Activated CD8-positive, alpha-beta memory T cell treated with anti-CD3 and anti-CD28 coated beads for 1 hour (primary cell): ENCODE data around the gene RAPGEF3.
A peak's percentile ranks its signal among the peaks of the same experiment; 100 is the strongest.

ENCODE experiments used
- DNase-seq, 2 donors: peaks; one replicate each; pipeline ENCODE4 v3.0.0-alpha.2; 2020; ENCODE audit warnings: low read depth in 1 of 2; ENCODE audit errors: extremely low read depth in 1 of 2

The RAPGEF3 gene

DNA sequence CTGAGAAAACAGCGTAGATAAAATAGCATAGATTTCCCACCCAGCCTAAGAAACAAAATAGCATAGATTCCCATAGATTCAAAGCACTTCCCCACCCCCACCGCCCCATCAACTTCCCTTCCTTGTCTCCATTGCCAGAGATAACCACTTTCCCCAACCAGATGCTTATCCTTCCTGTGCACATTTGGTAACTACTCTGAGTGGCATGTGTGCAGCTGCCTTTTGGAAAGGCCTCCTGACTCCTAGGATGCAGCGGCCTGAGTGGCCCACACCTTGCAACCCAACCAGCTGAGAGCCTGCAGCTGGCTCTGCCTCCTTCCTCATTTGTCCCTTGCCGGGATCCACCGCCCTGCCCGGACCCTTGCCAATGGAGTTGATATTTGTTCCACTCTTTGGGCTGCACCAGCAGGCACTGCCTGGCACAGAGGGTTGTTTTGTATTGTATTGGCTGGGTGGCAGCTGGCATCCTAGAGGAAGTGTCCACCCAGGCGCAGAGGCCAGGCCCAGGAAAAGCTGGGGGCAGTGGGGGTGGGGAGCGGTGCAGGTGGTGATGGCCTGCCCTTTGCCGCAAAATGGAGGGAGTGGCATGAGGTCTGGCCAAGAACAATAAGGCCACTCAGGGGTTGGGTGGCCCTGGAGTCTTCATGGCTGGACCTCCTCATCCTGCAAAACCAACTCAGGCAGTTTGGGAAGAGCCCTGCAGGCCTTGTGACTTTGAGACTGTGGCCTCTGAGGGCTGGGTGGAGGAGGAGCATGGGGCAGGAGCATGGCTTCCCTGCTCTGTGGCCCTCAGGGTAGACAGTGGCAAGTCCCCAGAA, 19.3 kb upstream of the RAPGEF3 start:
- no peak for DNase-seq

DNA sequence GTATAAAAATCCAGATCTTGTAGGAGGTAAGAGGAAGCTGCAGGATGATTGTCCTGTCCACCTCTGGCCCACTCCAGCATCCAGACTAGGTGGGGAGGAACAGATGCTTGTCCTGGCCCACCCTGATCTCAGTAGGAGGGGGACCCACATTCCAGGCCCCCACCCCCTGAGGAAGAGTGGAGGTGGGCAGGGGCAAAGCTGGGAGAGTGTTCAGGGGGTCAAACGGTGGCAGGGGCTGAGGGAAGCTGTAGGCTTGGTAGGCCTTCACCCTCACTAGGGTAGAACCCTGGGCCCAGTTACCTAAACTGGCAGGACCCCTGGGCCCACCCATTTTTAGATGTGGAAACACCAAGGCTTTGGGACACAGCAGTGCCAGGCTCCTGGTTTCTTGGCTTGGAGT, 18.5 kb upstream of the RAPGEF3 start:
- no peak for DNase-seq

DNA sequence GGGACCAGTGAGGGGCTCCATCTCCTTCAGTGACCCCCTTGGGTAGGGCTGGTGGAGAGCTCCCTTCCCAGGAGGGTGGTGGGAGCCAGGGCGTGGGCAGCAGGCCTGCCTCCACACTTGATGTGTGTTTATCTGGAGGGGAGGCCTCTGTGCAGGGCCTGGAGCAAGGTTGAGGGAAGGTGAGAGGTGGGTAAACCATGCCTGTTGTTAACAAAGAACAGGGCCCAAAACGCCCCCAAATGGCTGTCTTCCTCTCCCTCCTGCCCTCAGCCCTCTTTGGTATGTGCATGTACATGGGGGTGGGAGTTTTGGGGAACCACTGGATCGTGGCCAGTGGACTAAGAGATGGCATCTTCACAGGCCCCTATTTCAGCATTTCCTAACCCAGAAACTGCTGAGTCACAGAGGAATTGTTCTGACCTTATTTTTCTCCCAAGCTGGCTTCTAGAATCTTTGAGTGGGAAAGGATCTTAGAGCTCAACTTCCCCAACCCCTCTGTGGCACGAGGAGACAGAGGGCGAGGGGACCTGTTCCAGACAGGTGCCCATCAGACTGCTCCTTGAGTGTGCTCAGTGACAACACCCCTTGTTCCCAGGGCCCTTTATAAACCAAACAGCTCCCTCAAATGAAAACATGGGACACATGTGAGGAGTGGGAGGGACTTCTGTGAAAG, 17.9 kb upstream of the RAPGEF3 start:
- DNase-seq = no peak

DNA sequence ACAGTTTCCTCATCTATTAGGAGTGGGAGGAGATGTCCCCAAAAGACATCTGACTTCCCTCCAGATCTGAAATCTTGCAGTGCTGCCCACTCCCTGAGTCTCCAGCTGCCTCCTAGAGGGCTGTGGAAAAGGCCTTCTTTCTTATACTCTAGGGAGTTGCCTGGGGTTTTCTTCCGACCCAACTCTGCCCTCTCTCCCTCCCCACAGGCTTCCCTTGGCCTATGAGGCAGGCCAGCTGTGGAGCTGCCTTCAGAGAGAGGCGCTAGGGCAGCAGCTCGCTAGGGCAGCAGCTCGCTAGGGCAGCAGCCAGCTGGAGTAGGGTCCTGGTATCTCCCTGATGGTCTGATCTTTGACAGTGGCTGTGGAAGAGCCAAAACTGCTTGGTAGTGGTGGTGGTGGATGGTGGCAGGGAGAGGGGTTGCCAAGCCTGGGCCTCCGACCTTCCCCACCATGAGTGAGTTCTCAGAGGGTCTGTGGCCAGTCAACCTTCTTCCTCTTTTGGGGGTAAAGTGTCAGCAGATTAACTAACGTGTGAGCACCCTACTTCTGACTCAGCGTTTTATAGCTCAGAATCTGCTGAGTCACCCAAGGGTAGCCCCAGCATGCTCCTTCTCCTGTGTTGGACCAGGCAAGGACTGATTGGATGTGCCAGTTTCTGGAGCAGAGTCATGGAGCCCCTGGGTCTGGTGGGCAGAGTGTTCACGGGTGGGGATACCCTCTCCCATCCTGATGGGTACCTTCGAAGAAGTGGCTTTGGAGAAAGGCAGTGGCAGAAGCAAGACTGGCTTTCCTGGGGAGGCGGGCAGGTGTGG, 16.6 kb upstream of the RAPGEF3 start:
- no peak for DNase-seq

DNA sequence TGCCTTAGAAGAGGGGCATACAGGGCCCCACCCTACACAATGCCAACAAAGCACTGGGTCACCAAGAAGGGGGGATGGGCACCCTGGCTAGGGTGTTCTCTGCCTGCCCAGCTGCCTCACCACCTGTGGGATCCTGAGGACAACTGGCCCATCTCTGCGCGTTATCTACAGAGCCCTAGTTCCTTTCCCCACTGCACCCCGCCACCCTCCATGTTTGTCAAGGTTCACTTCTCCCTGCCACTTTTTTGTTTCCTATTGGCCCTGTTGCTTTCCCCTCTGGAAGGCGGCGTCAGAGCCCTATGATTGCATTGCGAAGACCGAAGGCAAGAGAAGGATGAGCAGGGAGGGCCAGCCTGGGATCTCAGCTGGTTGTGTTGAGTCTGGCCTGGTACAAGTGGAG, 16.0 kb upstream of the RAPGEF3 start:
- DNase-seq = no peak

DNA sequence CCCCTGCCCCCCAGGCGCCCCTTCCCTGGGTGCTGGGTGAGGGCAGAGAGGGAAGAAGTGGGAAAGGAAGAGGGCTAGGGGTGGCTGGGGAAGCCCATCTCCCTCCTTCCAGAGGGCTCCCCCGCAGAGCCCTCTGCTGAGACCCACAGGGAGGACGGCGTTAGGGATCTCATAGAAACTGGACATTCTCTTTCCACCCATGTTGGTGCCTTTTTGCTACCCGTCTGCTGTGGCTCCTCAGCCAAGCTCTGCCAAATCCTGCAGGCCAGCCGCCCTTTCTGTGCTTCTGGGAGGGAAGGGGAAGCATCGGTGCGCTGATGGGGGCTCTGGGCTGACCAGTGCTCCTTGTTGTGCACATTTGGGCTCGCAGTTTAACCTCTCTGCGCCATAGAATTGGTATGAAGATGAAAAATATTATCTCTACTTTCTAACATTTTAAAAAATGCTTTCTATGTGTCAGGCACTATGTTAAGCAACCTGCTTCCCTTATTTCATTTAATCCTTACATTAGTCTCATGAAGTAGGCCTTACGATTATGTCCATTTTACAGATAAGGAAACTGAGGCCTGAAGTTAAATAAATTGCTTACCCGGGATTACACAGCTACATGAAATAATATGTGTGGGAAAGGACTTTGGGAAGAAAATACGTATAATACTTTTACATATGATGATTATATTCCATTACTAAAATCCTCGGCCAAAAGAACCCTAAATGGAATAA, 15.3 kb upstream of the RAPGEF3 start:
- DNase-seq = no peak

DNA sequence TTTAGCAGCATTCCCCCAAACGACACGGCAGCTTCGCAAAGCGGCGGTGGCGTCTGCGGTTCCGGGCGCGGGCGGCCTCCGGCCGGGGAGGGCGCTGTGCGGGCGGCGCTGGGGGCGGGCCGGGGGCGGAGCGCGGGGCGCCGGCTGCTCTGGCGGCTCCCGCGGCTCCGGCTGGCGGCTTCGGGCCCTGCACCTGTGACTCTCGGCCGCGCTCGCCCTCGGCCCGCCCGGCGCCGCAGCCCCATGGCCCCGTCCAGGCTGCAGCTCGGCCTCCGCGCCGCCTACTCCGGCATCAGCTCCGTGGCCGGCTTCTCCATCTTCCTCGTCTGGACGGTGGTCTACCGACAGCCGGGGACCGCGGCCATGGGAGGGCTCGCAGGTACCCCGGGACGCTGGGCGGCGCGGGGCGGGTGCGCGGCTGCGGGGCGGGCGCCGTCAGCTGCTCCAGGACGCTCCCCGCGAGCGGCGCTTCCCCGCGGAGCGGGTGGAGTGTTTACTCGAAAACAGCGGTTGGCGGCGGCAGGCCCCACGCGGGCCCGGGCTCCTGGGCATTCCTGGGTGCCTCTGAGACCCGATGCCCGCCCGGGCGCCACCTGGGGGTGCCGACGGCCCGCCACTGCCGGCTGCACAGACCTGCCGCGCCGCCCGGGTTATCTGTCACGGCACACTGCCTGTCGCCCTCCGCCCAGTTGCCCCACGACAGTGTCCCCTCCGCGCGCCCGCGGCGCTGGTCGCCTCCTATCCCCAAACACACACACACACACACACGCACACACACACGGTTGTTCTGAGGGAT, 14.6 kb upstream of the RAPGEF3 start, which contains the start of gene SLC48A1:
Gene SLC48A1, plus strand, starts transcription at position 177 of the 796 bp plus-strand sequence. Its CDS starts 67 bp downstream, at position 244.
- peak in 1 of 2 donors; percentile 59 for DNase-seq

DNA sequence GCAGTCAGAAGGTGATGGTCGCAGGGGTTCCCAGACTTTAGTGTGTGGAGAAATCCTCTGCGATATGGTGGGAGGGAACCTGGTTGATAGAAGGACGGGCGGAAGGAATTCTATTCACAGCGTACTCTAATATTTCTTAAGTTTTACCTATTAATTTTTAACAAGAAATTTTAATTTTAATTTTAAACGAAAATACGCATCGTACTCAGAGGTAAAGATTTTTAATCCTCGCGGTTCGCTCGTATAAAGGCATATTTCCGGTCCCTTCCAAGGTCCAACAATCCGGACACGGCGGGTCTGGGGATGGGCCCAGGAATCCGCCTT, 14.0 kb upstream of the RAPGEF3 start:
- no peak for DNase-seq

DNA sequence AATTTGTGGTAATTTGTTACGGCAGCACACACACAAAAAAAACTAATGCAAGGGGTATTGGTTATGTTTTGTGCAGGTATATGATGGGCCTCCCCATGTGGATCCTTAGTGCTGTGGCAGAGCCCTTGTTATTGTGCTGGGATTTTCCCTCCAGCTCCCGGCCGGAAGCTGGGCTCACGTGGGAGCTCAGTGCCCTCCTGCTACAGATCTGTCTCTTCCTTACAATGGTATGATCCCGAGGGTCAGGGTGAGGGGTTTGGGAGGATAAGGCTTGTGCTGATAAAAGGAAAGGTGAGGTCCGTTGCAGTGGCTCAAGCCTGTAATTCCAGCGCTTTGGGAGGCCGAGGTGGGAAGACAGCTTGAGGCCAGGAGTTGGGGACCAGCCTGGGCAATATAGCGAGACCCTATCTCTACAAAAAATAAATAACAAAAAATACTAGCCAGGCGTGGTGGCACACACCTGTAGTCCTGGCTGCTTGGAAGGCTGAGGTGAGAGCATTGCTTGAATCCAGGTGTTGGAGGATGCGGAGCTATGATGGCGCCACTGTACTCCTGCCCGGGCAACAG, 13.5 kb upstream of the RAPGEF3 start:
- no peak for DNase-seq

DNA sequence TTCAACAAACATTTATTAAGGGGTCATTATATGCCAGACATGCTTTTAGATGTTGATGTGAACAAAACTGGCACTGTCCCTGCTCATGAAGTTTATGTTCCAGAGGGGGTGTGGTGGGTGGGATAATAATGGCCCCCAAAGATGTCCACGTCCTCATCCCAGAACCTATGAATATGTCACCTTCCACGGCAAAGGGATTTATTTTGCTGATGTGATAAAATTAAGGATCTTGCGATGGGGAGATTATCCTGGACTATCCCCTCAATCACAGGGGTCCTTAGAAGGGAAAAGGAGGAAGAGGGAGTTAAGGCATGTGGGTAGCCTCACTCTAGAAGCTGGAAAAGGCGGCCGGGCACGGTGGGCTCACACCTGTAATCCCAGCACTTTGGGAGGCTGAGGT, 12.6 kb upstream of the RAPGEF3 start:
- DNase-seq = no peak

DNA sequence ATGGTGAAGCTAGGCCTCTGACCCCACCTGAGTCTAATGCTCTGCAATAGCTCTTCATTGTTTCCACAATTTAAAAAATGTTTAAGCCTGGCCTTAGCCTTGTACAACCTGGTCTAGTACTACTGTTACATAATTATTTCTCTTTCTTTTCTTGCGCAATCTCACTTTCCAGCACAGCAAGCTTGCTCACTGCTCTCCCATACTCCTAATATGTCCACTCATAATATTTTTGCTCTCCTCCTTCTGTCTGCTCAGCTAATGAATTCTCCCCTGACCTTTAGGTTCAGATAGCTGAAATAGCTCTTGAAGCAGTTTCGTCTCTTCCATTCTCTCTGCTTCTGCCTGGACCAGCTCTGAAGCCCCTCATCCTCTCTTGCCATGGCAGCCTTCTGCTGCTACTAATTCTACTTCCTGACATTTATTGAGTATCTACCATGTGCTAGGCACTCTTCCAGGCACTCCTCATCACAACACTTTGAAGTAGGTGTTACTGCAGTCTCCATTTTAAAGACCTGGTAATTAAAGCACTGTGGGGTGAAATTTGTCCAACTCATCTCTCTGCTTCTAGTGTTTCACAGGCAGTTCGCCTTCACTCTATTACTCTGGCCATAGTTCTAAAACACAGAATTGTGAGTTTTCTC, 11.5 kb upstream of the RAPGEF3 start:
- no peak for DNase-seq

DNA sequence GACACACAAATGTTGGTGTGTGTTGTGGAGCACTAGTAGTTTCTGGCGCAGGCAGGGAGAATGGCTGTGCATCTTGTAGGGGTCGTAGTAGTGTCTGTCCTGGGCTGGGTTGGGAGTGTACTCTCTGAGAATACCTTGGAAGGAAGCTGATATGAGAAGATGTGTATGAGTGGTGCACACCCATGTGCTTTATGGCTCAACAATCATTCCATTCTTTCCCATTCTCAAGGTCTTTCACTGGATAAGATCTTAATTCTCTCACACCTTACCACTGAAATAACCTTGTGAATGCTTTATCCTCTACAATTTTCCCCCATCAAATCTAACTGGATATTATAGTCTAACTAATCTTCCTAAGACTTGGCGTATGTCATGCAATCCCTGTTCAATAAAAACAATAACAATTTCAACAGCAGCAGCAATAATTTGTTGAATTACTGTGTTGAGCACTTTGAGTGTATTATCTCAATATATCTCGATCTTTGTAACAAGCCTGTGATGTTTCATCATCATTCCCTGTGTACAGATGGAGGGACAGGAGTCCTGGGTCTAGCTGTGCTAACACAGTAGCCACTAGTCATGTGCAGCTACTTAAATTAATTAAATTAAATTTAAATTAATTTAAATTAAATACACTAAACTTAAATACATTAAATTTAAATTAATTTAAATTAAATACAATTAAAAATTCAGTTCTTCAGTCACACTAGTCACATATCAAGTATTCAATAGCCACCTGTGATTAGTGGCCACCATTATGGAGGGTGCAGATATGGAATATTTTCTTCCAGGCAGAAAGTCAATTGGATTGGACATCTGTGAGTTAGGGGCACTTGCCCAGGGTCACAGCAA, 10.8 kb upstream of the RAPGEF3 start:
- DNase-seq = no peak

DNA sequence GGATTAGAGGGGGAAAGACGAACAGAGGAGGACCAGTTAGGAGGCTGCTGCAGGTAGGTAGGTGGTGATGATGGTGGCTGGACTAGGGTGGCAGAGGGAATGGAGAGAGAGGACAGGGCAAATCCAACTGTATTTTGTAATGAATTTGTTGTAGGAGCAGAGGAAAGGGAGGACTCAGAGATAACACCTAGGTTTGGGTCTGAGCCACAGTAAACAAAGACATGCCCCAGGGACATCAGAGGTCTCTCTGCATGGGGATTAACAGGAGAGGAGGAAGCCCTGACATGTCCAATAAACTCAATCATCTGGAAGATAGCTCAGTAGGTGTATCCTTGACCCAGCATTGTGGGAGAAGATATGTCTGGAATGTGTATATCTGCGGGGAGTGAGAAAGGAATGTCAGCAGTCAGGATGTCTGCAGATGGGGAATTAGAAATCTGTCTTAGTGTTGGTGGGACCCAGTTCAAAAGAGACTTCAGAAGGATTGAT, 9.7 kb upstream of the RAPGEF3 start:
- no peak for DNase-seq

DNA sequence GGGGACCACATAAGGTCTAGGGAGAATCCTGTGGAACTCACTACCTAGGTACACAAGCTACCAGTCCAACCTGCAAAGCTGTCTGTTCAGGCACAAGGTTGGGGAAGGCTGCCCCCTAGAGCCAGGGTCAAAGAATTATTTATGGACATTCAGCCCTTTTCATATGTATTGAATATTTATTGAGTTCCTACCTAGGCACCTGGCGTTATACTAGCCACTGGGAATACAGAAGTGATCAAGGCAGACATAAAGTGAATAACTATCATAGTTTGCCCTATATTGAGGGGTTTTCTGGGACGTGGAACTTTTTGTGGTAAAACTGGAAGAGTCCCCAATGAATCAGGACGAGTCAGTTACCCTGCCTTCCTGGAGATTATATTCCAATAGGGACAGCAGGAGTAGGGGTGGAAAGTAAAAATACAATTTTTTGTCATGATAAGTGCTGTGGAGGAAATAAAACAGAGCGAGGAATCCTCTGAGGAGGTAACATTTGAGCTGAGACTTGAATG, 8.6 kb upstream of the RAPGEF3 start:
- DNase-seq = peak; percentile 45 to 51

DNA sequence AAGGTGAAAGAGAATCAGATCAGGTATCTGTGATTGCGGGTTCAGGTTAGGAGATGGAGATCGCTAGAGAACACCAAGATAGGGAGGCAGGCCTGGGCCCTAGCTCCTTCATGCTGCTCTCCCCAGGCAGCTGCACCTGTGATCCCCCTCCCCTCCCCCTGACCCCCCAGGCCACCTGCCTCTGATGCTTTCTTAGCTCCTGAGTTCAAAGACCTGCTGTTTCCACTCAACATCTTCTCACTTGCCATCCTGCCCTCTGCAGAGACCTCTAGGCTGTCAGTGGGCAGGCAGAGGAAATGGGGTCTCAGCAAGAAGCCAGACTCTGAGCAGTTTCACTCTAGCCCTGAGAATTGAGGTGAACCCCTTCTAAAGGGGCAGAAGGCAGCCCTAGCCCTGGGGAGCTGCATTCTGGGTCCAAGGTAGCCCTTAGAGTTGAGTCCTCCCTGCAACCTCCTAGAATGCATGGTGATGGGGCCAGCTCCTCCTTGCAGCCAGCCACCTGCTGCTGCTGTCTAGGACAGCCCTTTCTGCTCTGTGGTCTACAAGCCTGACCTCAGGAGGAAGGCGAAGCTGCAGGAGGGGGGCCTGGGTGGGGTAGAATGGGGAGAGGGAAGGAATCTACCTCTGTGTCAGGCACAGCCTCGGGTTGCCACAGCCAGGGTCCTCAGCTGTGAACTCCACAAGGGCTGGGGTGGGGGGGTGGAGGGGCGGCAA, 8.0 kb upstream of the RAPGEF3 start:
- DNase-seq = no peak

DNA sequence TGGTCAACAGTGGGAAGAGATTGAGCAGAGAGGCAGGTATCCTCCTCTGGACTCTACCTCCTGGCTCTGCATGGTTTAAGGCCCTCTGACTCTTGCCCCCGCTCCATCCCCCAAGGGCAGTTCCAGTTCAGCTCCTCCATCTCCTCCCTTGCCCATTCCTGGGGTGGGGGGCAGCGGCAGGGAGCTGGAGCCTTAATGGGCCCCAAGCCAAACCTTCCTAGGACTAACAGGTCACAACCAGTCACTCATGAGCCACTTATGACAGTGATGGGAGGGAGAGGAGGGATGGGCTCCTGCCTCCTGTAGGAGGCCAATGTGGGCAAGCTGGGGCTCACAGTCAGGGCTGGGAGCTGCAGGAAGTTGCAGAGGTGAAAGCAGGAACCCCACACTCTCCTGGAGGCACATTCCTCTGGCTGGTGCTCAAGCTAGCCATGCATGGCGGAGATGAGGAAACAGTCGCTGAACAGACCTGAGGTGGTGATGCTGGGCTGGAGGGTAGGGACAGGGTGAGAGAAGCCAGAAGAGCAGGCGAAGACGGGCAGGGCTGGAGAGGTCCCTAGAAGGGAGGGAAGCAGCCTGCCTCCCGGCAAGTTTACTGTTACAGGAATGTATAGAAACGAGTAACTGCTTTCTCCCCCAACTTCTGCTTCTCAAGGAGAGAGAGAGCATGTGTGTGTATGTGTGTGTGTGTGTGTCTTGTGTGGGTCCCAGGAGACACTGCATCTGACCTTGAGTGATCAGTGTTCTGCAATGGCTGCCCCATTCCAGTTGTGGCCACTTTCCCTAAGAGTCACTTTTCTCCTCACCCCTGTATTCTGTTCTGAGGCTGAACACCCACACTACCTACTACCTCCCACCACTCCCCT, 5.0 kb upstream of the RAPGEF3 start:
- no peak for DNase-seq
